SK-N-SH (cell line): ENCODE data around the gene PPP2R2B. TPM values are rescaled to one million over a fixed set of nuclear protein-coding genes. Genes with fewer than 3 reads are reported as not detected.

Experiments used
- CTCF ChIA-PET: fragments of 300-600, 350-600 bp; formaldehyde crosslinking; extraction: SDS; loops from one replicate; lab custom pipeline; 2021; lab: Yijun Ruan, JAX
- POLR2A ChIA-PET: fragments of 350-600 bp; sonication (Branson Sonifier 250); formaldehyde crosslinking; extraction: SDS; loops from one replicate; lab custom pipeline; 2020; ENCODE audit warnings: antibody characterized with exemption, inconsistent platforms; lab: Yijun Ruan, JAX
- DNase-seq: peaks from one replicate; pipeline ENCODE4 v3.0.0; 2012
- H2AFZ ChIP-seq: fragments of 200-600 bp; sonication (generic); 2 replicates; pipeline ENCODE4 v1.8.1; 2016; ENCODE audit warnings: antibody characterized with exemption, mild to moderate bottlenecking, low read depth
- H3F3A ChIP-seq: fragments of 200-600 bp; sonication (generic); replicated peaks from 2 replicates; pipeline ENCODE3; 2016; ENCODE audit warnings: antibody characterized with exemption, mild to moderate bottlenecking; ENCODE audit not compliant: insufficient read depth
- H3K27ac ChIP-seq, 2 experiments: fragments of 200-500 bp in 1 of 2; fragments of 200-600 bp in 1 of 2; sonication (Bioruptor generic) in 1 of 2; sonication (generic), shearing (Covaris generic) in 1 of 2; 2 replicates each; pipeline versions ENCODE4 v1.5.1 to v1.6.1; 2014 to 2016; ENCODE audit warnings: low read depth in 2 of 2, inconsistent platforms in 1 of 2, low read length in 1 of 2, mild to moderate bottlenecking in 1 of 2, mixed read lengths in 1 of 2
- H3K27me3 ChIP-seq: fragments of 200-600 bp; sonication (generic), shearing (Covaris generic); 2 replicates; pipeline ENCODE4 v1.6.1; 2016; ENCODE audit warnings: mixed run types; ENCODE audit not compliant: insufficient read depth
- H3K36me3 ChIP-seq, 2 experiments: fragments of 200-500 bp in 1 of 2; fragments of 200-600 bp in 1 of 2; sonication (Bioruptor generic) in 1 of 2; sonication (generic) in 1 of 2; replicated peaks in 1 of 2; 2 replicates each; pipeline versions ENCODE3 to v1.5.1; 2014 to 2016; ENCODE audit warnings: low read length in 1 of 2, mild to moderate bottlenecking in 1 of 2; ENCODE audit not compliant: insufficient read depth in 2 of 2, control insufficient read depth in 1 of 2
- H3K4me1 ChIP-seq, 2 experiments: fragments of 200-500 bp in 1 of 2; fragments of 200-600 bp in 1 of 2; sonication (Bioruptor generic) in 1 of 2; sonication (generic), shearing (Covaris generic) in 1 of 2; 2 replicates each; pipeline versions ENCODE4 v1.5.1 to v1.6.1; 2014 to 2016; ENCODE audit warnings: low read depth in 1 of 2, low read length in 1 of 2, mixed run types in 1 of 2; ENCODE audit not compliant: insufficient read depth in 2 of 2, control insufficient read depth in 1 of 2
- H3K4me2 ChIP-seq: fragments of 200-600 bp; sonication (generic), shearing (Covaris generic); 2 replicates; pipeline ENCODE4 v1.6.1; 2017; ENCODE audit warnings: mixed run types
- H3K4me3 ChIP-seq, 2 experiments: fragments of 200-500 bp in 1 of 2; fragments of 200-600 bp in 1 of 2; sonication (Bioruptor generic) in 1 of 2; sonication (generic), shearing (Covaris generic) in 1 of 2; 2 replicates each; pipeline versions ENCODE4 v1.5.1 to v1.8.1; 2014 to 2016; ENCODE audit warnings: low read depth in 2 of 2, inconsistent platforms in 1 of 2, low read length in 1 of 2, mild to moderate bottlenecking in 1 of 2, mixed read lengths in 1 of 2, moderate library complexity in 1 of 2
- H3K79me2 ChIP-seq: fragments of 200-600 bp; sonication (generic); 2 replicates; pipeline ENCODE4 v1.8.1; 2017; ENCODE audit warnings: mild to moderate bottlenecking; ENCODE audit not compliant: insufficient read depth
- H3K9ac ChIP-seq: fragments of 200-600 bp; sonication (generic); 2 replicates; pipeline ENCODE4 v1.6.1; 2017; ENCODE audit warnings: mixed run types
- H3K9me2 ChIP-seq: fragments of 200-600 bp; sonication (generic); 2 replicates; pipeline ENCODE4 v1.6.1; 2017; ENCODE audit warnings: mixed run types
- H3K9me3 ChIP-seq: fragments of 200-600 bp; sonication (generic); 2 replicates; pipeline ENCODE4 v1.6.1; 2017; ENCODE audit warnings: mixed run types, mild to moderate bottlenecking, moderate library complexity
- H4K20me1 ChIP-seq: fragments of 200-600 bp; sonication (generic); 2 replicates; pipeline ENCODE4 v1.6.1; 2017; ENCODE audit warnings: mild to moderate bottlenecking, mixed run types; ENCODE audit not compliant: insufficient read depth
- CTCF ChIP-seq: fragments of 200-600 bp; sonication (generic); IDR thresholded peaks from 2 replicates; pipeline ENCODE4 v1.6.1; 2017; ENCODE audit warnings: antibody characterized with exemption, mild to moderate bottlenecking, moderate library complexity
- ELF1 ChIP-seq: IDR thresholded peaks from 2 replicates; pipeline ENCODE4 v1.4.0; 2012
- EP300 ChIP-seq, 2 experiments: IDR thresholded peaks; 2 replicates each; pipeline versions ENCODE4 v1.4.0 to v1.6.1; 2012; ENCODE audit warnings: borderline replicate concordance in 1 of 2, low read depth in 1 of 2, low read length in 1 of 2
- EZH2phosphoT487 ChIP-seq: fragments of 200-600 bp; sonication (generic); IDR thresholded peaks from 2 replicates; pipeline ENCODE4 v1.6.1; 2017; ENCODE audit warnings: low read depth, mixed run types, mild to moderate bottlenecking, antibody characterized with exemption, moderate library complexity, borderline replicate concordance
- FOXJ3 ChIP-seq: sonication (generic); formaldehyde crosslinking; IDR thresholded peaks from 2 replicates; pipeline ENCODE4 v1.5.1; 2020; ENCODE audit warnings: mild to moderate bottlenecking, missing genetic modification reagents
- FOXM1 ChIP-seq: IDR thresholded peaks from 2 replicates; pipeline ENCODE4 v1.4.0; 2012; ENCODE audit warnings: low read depth, mild to moderate bottlenecking
- GABPA ChIP-seq: IDR thresholded peaks from 2 replicates; pipeline ENCODE4 v1.4.0; 2012; ENCODE audit warnings: low read depth, mild to moderate bottlenecking
- GATA2 ChIP-seq: sonication (generic); formaldehyde crosslinking; IDR thresholded peaks from 2 replicates; pipeline ENCODE4 v1.5.0; 2020; ENCODE audit warnings: mild to moderate bottlenecking, missing genetic modification reagents
- MEF2A ChIP-seq: IDR thresholded peaks from 2 replicates; pipeline ENCODE4 v1.4.0; 2012; ENCODE audit warnings: low read depth, borderline replicate concordance
- MXI1 ChIP-seq: IDR thresholded peaks from 2 replicates; pipeline ENCODE4 v1.6.1; 2012; ENCODE audit warnings: mild to moderate bottlenecking, low read depth, low read length, improper control_type of control experiment
- NFIC ChIP-seq: IDR thresholded peaks from 2 replicates; pipeline ENCODE4 v1.4.0; 2012; ENCODE audit warnings: borderline replicate concordance
- PBX3 ChIP-seq: IDR thresholded peaks from 2 replicates; pipeline ENCODE4; 2012
- RCOR1 ChIP-seq: fragments of 150-350 bp; IDR thresholded peaks from 2 replicates; pipeline ENCODE4 v1.6.1; 2017; ENCODE audit warnings: antibody characterized with exemption, low read length
- REST ChIP-seq: IDR thresholded peaks from 2 replicates; pipeline ENCODE4 v1.6.1; 2012; ENCODE audit warnings: mild to moderate bottlenecking, low read depth, low read length, moderate library complexity
- RXRA ChIP-seq: IDR thresholded peaks from 2 replicates; pipeline ENCODE4 v1.4.0; 2012; ENCODE audit warnings: low read depth, mild to moderate bottlenecking, borderline replicate concordance
- SIN3A ChIP-seq: IDR thresholded peaks from 2 replicates; pipeline ENCODE4 v1.6.1; 2012; ENCODE audit warnings: low read depth, mild to moderate bottlenecking, low read length, moderate library complexity, borderline replicate concordance
- SMC3 ChIP-seq: IDR thresholded peaks from 2 replicates; pipeline ENCODE4 v1.6.1; 2012; ENCODE audit warnings: low read depth, low read length, improper control_type of control experiment
- TEAD4 ChIP-seq: IDR thresholded peaks from 2 replicates; pipeline ENCODE4 v1.4.0; 2012; ENCODE audit warnings: mild to moderate bottlenecking, borderline replicate concordance; ENCODE audit not compliant: insufficient read depth
- USF1 ChIP-seq: IDR thresholded peaks from 2 replicates; pipeline ENCODE4 v1.4.0; 2012; ENCODE audit warnings: low read depth, borderline replicate concordance
- WGBS: methylation state at CpG from one replicate; pipeline ENCODE4 v1.1.6; 2017; ENCODE audit warnings: low lambda C conversion rate; 5-methylcytosine and 5-hydroxymethylcytosine counted together
- polyA plus RNA-seq, 3 experiments: library from polyadenylated mRNA; depleted of rRNA; stranded (reverse); fragments of >200 nt; gene quantifications; 2 replicates each; pipeline ENCODE4 v1.2.3, GENCODE V29; 2012

PPP2R2B gene
- polyA plus RNA-seq, 1 of the 3 experiments (the other 2 are of a cell fraction): 11.4 TPM

GRCh38 chr5:146540414-146540813 is 338.1 kb downstream of the PPP2R2B start:
- CTCF ChIA-PET: interaction anchor here (0.5 to 6.6 kb wide), 6 partner anchors 8 to 650 kb away, joined by 3 to 176 read pairs (median 28); no protein-coding TSS in a partner anchor
- WGBS: 60% methylated on average over 2 of the region's 2 CpGs
- no peak for DNase-seq

GRCh38 chr5:146539973-146540372 is 338.6 kb downstream of the PPP2R2B start:
- Histone ChIP-seq H3K27me3 (no peaks in the 10 kb centered on the region), H4K20me1 (no peaks in the 10 kb centered on the region), H3K9me3 (no peaks in the 10 kb centered on the region), H3K4me2 (no peak overlapping the region), H3K27ac (no peak overlapping the region), H3K36me3 (no peaks in the 10 kb centered on the region), H3K9me2 (no peaks in the 10 kb centered on the region), H3K79me2 (no peaks in the 10 kb centered on the region), H2AFZ (no peak overlapping the region), H3K4me1 (no peaks in the 10 kb centered on the region; a peak in 1 of 4 replicates), H3K4me3 (no peak overlapping the region), H3K9ac (no peak overlapping the region), H3F3A (no peaks in the 10 kb centered on the region)
- ChIA-PET POLR2A (no interaction called here), CTCF (interaction anchor here (0.8 to 6.6 kb wide), 5 partner anchors 7 to 650 kb away, joined by 3 to 176 read pairs (median 53); no protein-coding TSS in a partner anchor)
- WGBS: 88% methylated on average over 4 of the region's 4 CpGs
- no peak for DNase-seq
- no peak for TF ChIP-seq CTCF
- TF ChIP-seq REST: no peak
- no peak for TF ChIP-seq FOXJ3 (CRISPR knock-in tag)
- no peak for TF ChIP-seq RXRA
- no peak for TF ChIP-seq USF1

More at GRCh38 chr5:146540414-146540813, 338.1 kb downstream of the PPP2R2B start:
- TF ChIP-seq FOXM1: no peak
- TF ChIP-seq MEF2A: no peak
- TF ChIP-seq MXI1: no peak
- no peak for TF ChIP-seq SIN3A
- no peak for TF ChIP-seq ELF1
- no peak for TF ChIP-seq NFIC
- TF ChIP-seq FOXJ3 (CRISPR knock-in tag): no peak
- no peak for TF ChIP-seq PBX3
- no peak for TF ChIP-seq EZH2phosphoT487
- TF ChIP-seq GATA2: no peak
- no peak for TF ChIP-seq EP300 (IDR thresholded peaks at IDR 0.05; ENCODE audit: borderline replicate concordance in 1 of 2, low read depth in 1 of 2, low read length in 1 of 2)
- no peak for TF ChIP-seq GABPA
- no peak for TF ChIP-seq SMC3
- no peak for TF ChIP-seq TEAD4
- TF ChIP-seq CTCF: no peak
- TF ChIP-seq RCOR1: no peak
- no peaks in the 10 kb centered on the region; a peak in 1 of 4 replicates for H3K4me1 ChIP-seq
- no peaks in the 10 kb centered on the region for H4K20me1 ChIP-seq
- no peak overlapping the region for H3K4me3 ChIP-seq
- no peaks in the 10 kb centered on the region for H3K36me3 ChIP-seq
- no peak overlapping the region for H2AFZ ChIP-seq
- H3K9me3 ChIP-seq: no peaks in the 10 kb centered on the region
- no peaks in the 10 kb centered on the region for H3K79me2 ChIP-seq
- no peaks in the 10 kb centered on the region for H3K9me2 ChIP-seq
- no peaks in the 10 kb centered on the region for H3F3A ChIP-seq
- H3K9ac ChIP-seq: no peak overlapping the region
- H3K4me2 ChIP-seq: no peak overlapping the region
- no peak overlapping the region for H3K27ac ChIP-seq
- POLR2A ChIA-PET: no interaction called here
- no peaks in the 10 kb centered on the region for H3K27me3 ChIP-seq
